ENCODE measurements around the gene CELF2. TPM values are rescaled to one million over a fixed set of nuclear protein-coding genes. Genes with fewer than 3 reads are reported as not detected.

The CELF2 gene
- total RNA-seq, 4 donors from 2014 or later, result 28.7 to 55.4 (median 35.0) TPM

- intact Hi-C loops (cut with DNase I), result no loop called here
- H3K27me3 ChIP-seq, result no peaks in the 10 kb centered on the region
- H3K27ac ChIP-seq, result no peak overlapping the region
- H3K4me1 ChIP-seq, result no peaks in the 10 kb centered on the region
- H3K4me3 ChIP-seq (replicated peaks in 1 of 3), result no peak overlapping the region
- TF ChIP-seq CTCF (IDR thresholded peaks at IDR 0.05) (no peak), POLR2A (IDR thresholded peaks at IDR 0.05) (no peak)
- no peaks in the 10 kb centered on the region for H3K9me3 ChIP-seq
- H3K36me3 ChIP-seq, result no peaks in the 10 kb centered on the region
- DNase-seq, result no peak
- WGBS, 2 donors, result 90 to 96% methylated on average over 7 of the region's 7 CpGs
Measured at GRCh38 chr10:11255796-11256444, 238.2 kb downstream of the CELF2 start.

GRCh38 chr10:11256896-11257295 is 239.2 kb downstream of the CELF2 start:
- Histone ChIP-seq H3K36me3 (no peaks in the 10 kb centered on the region), H3K4me3 (replicated peaks in 1 of 3) (no peak overlapping the region), H3K27ac (no peak overlapping the region), H3K27me3 (no peaks in the 10 kb centered on the region), H3K4me1 (no peaks in the 10 kb centered on the region), H3K9me3 (no peaks in the 10 kb centered on the region)
- intact Hi-C loops (cut with DNase I), result no loop called here
- WGBS, 2 donors, result 83 to 96% methylated on average over 13 of the region's 13 CpGs
- DNase-seq, result no peak
- TF ChIP-seq POLR2A (IDR thresholded peaks at IDR 0.05) (no peak), CTCF (IDR thresholded peaks at IDR 0.05) (no peak)

- Histone ChIP-seq H3K4me1 (no peaks in the 10 kb centered on the region), H3K4me3 (replicated peaks in 1 of 3) (no peak overlapping the region), H3K9me3 (no peaks in the 10 kb centered on the region), H3K36me3 (no peaks in the 10 kb centered on the region), H3K27me3 (no peaks in the 10 kb centered on the region), H3K27ac (no peak overlapping the region)
- intact Hi-C loops (cut with DNase I), result no loop called here
- DNase-seq, result no peak
- WGBS, 2 donors, result 87 to 89% methylated on average over 13 of the region's 13 CpGs
- TF ChIP-seq CTCF (IDR thresholded peaks at IDR 0.05), result no peak
- TF ChIP-seq POLR2A (IDR thresholded peaks at IDR 0.05), result no peak
Measured at GRCh38 chr10:11257440-11258090, 239.9 kb downstream of the CELF2 start.

- WGBS, 2 donors, result 38 to 48% methylated on average over 9 of the region's 9 CpGs
- intact Hi-C loops (cut with DNase I), result no loop called here
Measured at GRCh38 chr10:11260170-11260569, 242.5 kb downstream of the CELF2 start.

More at GRCh38 chr10:11260170-11260569, 242.5 kb downstream of the CELF2 start:
- no peak overlapping the region for H3K27ac ChIP-seq
- no peaks in the 10 kb centered on the region for H3K36me3 ChIP-seq
- no peak overlapping the region for H3K4me3 ChIP-seq (replicated peaks in 1 of 3)
- H3K4me1 ChIP-seq, result no peaks in the 10 kb centered on the region
- peak; percentile 43 to 45 for DNase-seq
- no peaks in the 10 kb centered on the region for H3K27me3 ChIP-seq
- peak in 2 of 6 experiments; percentile 35 to 43 for TF ChIP-seq CTCF (IDR thresholded peaks at IDR 0.05)
- no peak for TF ChIP-seq POLR2A (IDR thresholded peaks at IDR 0.05)
- H3K9me3 ChIP-seq, result no peaks in the 10 kb centered on the region

Data from thyroid gland (tissue), 4 donors.